WERI-Rb-1 (cell line): ENCODE results near the gene PLXND1.
A peak's percentile ranks its signal among the peaks of the same experiment; 100 is the strongest.

Experiments
- DNase-seq: peaks from one replicate; pipeline ENCODE4 v3.0.0-alpha.2; 2020
- H3K27ac ChIP-seq: fragments of 250-450 bp; sonication (Bioruptor Pico); 2 replicates; pipeline ENCODE4 v1.5.1; 2020; ENCODE audit warnings: mild to moderate bottlenecking, moderate library complexity
- H3K27me3 ChIP-seq: fragments of 250-450 bp; sonication (Bioruptor Pico); 2 replicates; pipeline ENCODE4 v1.5.1; 2021; ENCODE audit warnings: mild to moderate bottlenecking, low read depth, moderate library complexity; ENCODE audit not compliant: insufficient read depth, severe bottlenecking
- H3K36me3 ChIP-seq: fragments of 250-450 bp; sonication (Bioruptor Pico); 2 replicates; pipeline ENCODE4 v1.5.1; 2020; ENCODE audit warnings: mild to moderate bottlenecking, moderate library complexity
- H3K4me3 ChIP-seq: 2 replicates; pipeline ENCODE4 v1.5.1; 2011; ENCODE audit warnings: low read depth, mild to moderate bottlenecking, control low read depth, low read length
- H3K9me3 ChIP-seq: fragments of 250-450 bp; sonication (Bioruptor Pico); 2 replicates; pipeline ENCODE4 v1.5.1; 2021; ENCODE audit warnings: mild to moderate bottlenecking, moderate library complexity; ENCODE audit not compliant: severe bottlenecking
- TF ChIP-seq, protein P1 (sequence below): IDR thresholded peaks from 2 replicates; pipeline ENCODE4 v1.5.1; 2011; ENCODE audit warnings: low read depth, mild to moderate bottlenecking, control low read depth, inconsistent platforms, low read length

Gene PLXND1

GRCh38 chr3:129605922-129606635 is 397 bp downstream of the PLXND1 start:
- H3K4me3 ChIP-seq: peak overlapping the region; percentile 74
- DNase-seq: no peak
- TF ChIP-seq, protein P1, sequence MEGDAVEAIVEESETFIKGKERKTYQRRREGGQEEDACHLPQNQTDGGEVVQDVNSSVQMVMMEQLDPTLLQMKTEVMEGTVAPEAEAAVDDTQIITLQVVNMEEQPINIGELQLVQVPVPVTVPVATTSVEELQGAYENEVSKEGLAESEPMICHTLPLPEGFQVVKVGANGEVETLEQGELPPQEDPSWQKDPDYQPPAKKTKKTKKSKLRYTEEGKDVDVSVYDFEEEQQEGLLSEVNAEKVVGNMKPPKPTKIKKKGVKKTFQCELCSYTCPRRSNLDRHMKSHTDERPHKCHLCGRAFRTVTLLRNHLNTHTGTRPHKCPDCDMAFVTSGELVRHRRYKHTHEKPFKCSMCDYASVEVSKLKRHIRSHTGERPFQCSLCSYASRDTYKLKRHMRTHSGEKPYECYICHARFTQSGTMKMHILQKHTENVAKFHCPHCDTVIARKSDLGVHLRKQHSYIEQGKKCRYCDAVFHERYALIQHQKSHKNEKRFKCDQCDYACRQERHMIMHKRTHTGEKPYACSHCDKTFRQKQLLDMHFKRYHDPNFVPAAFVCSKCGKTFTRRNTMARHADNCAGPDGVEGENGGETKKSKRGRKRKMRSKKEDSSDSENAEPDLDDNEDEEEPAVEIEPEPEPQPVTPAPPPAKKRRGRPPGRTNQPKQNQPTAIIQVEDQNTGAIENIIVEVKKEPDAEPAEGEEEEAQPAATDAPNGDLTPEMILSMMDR: no peak
- peaks cover 7% of the 10 kb centered on the region for H3K27me3 ChIP-seq
- no peaks in the 10 kb centered on the region for H3K9me3 ChIP-seq
- H3K36me3 ChIP-seq: no peaks in the 10 kb centered on the region
- H3K27ac ChIP-seq: peak overlapping the region; percentile 22; the same call in 1 of the 2 replicates

DNA sequence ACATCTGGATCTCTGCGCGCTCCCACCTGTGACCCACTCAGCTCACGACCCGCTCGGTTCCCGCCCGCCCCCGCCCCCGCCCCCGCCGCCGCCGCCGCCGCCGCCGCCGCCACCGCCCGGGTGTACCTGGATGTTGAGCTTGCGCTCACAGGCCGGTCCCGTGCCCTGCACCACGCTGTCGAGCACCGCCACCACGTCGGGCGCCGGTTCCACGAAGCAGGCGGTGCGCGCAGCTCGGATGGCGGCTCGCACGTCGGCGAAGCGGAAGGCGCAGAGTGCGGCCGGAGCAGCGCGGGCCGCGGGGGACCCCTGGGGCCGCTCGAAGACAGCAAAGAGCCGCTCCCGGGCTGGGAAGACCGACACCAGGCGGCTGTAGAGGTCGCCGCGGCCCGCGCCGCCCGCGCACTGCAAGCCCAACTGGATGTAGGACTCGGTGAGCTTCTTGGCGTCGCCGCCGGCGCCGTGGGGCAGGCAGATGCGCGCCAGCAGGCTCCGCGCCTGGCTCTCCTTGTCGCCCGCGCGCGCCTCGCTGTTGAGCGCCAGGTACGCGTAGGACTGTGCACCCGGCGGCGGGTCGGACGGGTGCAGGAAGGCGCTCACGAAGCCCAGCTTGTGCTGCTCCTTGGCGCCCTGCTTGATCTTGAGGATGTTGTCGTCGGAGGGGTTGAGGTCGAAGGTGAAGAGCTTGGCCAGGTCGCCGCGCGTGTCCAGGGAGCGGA is 1.1 kb downstream of the PLXND1 start:
- peak; percentile 52 for DNase-seq
- TF ChIP-seq, protein P1: 0 out of 2 replicates have a peak, but pooled peaks have one; percentile 1
- peaks cover 7% of the 10 kb centered on the region for H3K27me3 ChIP-seq
- H3K36me3 ChIP-seq: no peaks in the 10 kb centered on the region
- H3K9me3 ChIP-seq: no peaks in the 10 kb centered on the region
- H3K4me3 ChIP-seq: peak overlapping the region; percentile 74
- H3K27ac ChIP-seq: peak overlapping the region; percentile 22; the same call in 1 of the 2 replicates

DNA sequence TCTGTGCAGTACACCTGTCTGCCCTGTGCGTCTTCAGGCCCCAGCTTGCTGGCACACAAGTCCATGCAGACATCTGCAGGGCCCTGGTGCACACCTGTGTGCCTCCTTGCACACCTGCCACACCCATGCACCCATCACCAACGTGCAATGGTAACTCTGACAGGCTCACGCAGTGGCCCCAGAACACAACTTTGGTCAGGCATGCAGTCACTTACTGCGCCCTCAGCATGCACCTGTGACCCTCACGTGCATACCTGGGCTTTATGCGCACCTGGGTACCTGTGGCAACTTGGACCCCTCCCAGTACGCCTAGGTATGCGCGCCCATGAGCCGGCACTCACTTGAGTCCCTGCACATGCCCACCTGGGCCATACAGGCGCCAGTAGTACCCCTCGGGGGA is 1.7 kb downstream of the PLXND1 start:
- no peak for DNase-seq
- TF ChIP-seq, protein P1: no peak
- peaks cover 7% of the 10 kb centered on the region for H3K27me3 ChIP-seq
- H3K9me3 ChIP-seq: no peaks in the 10 kb centered on the region
- no peak overlapping the region for H3K27ac ChIP-seq
- peak overlapping the region; percentile 74 for H3K4me3 ChIP-seq
- H3K36me3 ChIP-seq: no peaks in the 10 kb centered on the region

DNA sequence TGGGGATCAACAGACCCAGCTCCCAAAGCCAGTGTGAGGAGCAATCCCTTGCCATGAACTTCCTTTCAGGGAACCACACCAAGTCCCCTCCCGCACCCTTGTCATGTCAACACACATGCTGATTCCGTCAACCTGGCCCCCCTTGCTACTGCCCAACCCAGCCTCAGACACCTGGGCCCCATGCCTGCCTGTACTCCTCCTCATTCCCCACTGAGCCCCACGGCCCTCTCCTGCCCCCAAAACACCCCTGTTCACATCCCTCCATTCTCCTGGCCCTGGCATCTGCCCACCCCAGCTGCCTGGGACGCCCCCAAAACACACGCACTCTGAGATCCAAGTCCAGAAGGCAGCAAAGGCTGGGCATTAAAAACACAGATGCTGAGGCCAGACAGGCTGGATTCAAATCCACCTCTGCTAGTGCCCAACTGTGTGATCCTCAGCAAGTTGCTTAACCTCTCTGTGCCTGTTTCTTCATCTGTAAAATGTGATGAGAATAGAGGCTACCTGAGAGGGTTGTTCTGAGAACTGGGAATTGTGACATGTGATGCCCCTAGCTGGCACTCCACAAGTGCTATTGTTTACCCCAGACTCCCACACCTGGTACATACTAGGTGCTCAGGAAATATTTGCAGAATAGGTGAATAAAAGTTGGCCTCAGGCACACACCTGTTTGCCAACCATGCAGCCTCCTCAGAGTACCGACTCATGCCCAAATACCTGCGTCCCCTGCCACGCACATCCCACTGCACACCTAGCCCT is 2.3 kb downstream of the PLXND1 start:
- peak overlapping the region; percentile 74; the same call in 1 of the 2 replicates for H3K4me3 ChIP-seq
- TF ChIP-seq, protein P1: no peak

GRCh38 chr3:129603561-129603942 is 2.9 kb downstream of the PLXND1 start:
- no peak overlapping the region for H3K4me3 ChIP-seq
- DNase-seq: no peak
- TF ChIP-seq, protein P1: no peak
- H3K27me3 ChIP-seq: peaks cover 7% of the 10 kb centered on the region
- no peak overlapping the region; the same call in 1 of the 2 replicates for H3K27ac ChIP-seq
- H3K9me3 ChIP-seq: no peaks in the 10 kb centered on the region
- no peaks in the 10 kb centered on the region for H3K36me3 ChIP-seq

More for the DNA sequence above, 2.3 kb downstream of the PLXND1 start:
- no peaks in the 10 kb centered on the region for H3K9me3 ChIP-seq
- peaks cover 7% of the 10 kb centered on the region for H3K27me3 ChIP-seq
- no peak for DNase-seq
- H3K27ac ChIP-seq: no peak overlapping the region
- no peaks in the 10 kb centered on the region for H3K36me3 ChIP-seq
